GM23338 (cell line): ENCODE data around the gene TOGARAM1. TPM values are rescaled to one million over a fixed set of nuclear protein-coding genes. Genes with fewer than 3 reads are reported as not detected.

Experiments
- ATAC-seq: fragments of 200-7000 bp; cut with Tn5 transposase; 3 replicates; pipeline ENCODE4 v1.9.1; 2020
- DNase-seq: peaks from one replicate; pipeline ENCODE4 v3.0.0-alpha.2; 2015; ENCODE audit warnings: low spot score
- H2AFZ ChIP-seq: fragments of 200-600 bp; sonication (generic); 2 replicates; pipeline ENCODE4 v1.8.0; 2016; ENCODE audit warnings: antibody characterized with exemption, mild to moderate bottlenecking, moderate library complexity
- H3F3A ChIP-seq: fragments of 200-600 bp; sonication (generic); replicated peaks from 2 replicates; pipeline ENCODE4 v1.8.0; 2017; ENCODE audit warnings: antibody characterized with exemption, mixed run types, low read depth
- H3K27ac ChIP-seq: fragments of 200-600 bp; sonication (generic); 2 replicates; pipeline ENCODE4 v1.6.1; 2016; ENCODE audit warnings: low read depth
- H3K27me3 ChIP-seq: fragments of 200-600 bp; sonication (generic); 2 replicates; pipeline ENCODE4 v1.8.0; 2016; ENCODE audit warnings: mild to moderate bottlenecking, mixed run types, moderate library complexity; ENCODE audit not compliant: insufficient read depth
- H3K36me3 ChIP-seq: fragments of 200-600 bp; sonication (generic); 2 replicates; pipeline ENCODE4 v1.8.0; 2016; ENCODE audit warnings: mild to moderate bottlenecking; ENCODE audit not compliant: insufficient read depth
- H3K4me1 ChIP-seq: fragments of 200-600 bp; sonication (generic); 2 replicates; pipeline ENCODE4 v1.8.0; 2016; ENCODE audit warnings: mild to moderate bottlenecking, moderate library complexity; ENCODE audit not compliant: insufficient read depth
- H3K4me2 ChIP-seq: fragments of 200-600 bp; sonication (generic); 2 replicates; pipeline ENCODE4 v1.7.1; 2017; ENCODE audit warnings: mixed run types
- H3K4me3 ChIP-seq: fragments of 200-600 bp; sonication (generic); 2 replicates; pipeline ENCODE4 v1.6.1; 2016; ENCODE audit warnings: mixed run types
- H3K79me2 ChIP-seq: fragments of 200-600 bp; sonication (generic); replicated peaks from 2 replicates; pipeline ENCODE4 v1.8.0; 2017; ENCODE audit warnings: mild to moderate bottlenecking; ENCODE audit not compliant: insufficient read depth
- H3K9me2 ChIP-seq: fragments of 200-600 bp; sonication (generic); 2 replicates; pipeline ENCODE4 v1.8.0; 2017; ENCODE audit not compliant: insufficient read depth
- H4K20me1 ChIP-seq: fragments of 200-600 bp; sonication (generic); replicated peaks from 2 replicates; pipeline ENCODE4 v1.8.0; 2017; ENCODE audit warnings: mild to moderate bottlenecking; ENCODE audit not compliant: insufficient read depth
- H3K27ac Mint-ChIP-seq: 2 replicates; pipeline ENCODE4 v1.8.0; 2020; ENCODE audit warnings: inconsistent platforms, mild to moderate bottlenecking, moderate library complexity, mixed read lengths
- H3K27me3 Mint-ChIP-seq: 3 replicates; pipeline ENCODE4 v1.8.0; 2022; ENCODE audit warnings: low read depth, mild to moderate bottlenecking, moderate library complexity, mixed read lengths, inconsistent platforms; ENCODE audit not compliant: insufficient read depth, poor library complexity
- H3K36me3 Mint-ChIP-seq: 3 replicates; pipeline ENCODE4 v1.8.0; 2021; ENCODE audit warnings: low read depth, mild to moderate bottlenecking, inconsistent platforms, moderate library complexity, mixed read lengths
- H3K4me1 Mint-ChIP-seq: 3 replicates; pipeline ENCODE4 v1.8.0; 2020; ENCODE audit warnings: mild to moderate bottlenecking, inconsistent platforms, mixed read lengths
- H3K4me3 Mint-ChIP-seq: 3 replicates; pipeline ENCODE4 v1.8.0; 2021; ENCODE audit warnings: moderate library complexity, mild to moderate bottlenecking, inconsistent platforms, mixed read lengths
- H3K9me3 Mint-ChIP-seq: 3 replicates; pipeline ENCODE4 v1.8.0; 2020; ENCODE audit warnings: moderate library complexity, mild to moderate bottlenecking, inconsistent platforms, mixed read lengths
- CREB1 ChIP-seq: fragments of 250-450 bp; sonication (Bioruptor Pico); IDR thresholded peaks from 2 replicates; pipeline ENCODE4 v1.5.0; 2020; ENCODE audit warnings: low read depth, mild to moderate bottlenecking, moderate library complexity
- CTCF ChIP-seq, 2 experiments: fragments of 200-600 bp in 1 of 2; sonication (generic) in 1 of 2; conservative IDR thresholded peaks; 2 replicates each; pipeline versions ENCODE4 v1.5.1 to v1.6.1; 2016 to 2017; ENCODE audit warnings: antibody characterized with exemption in 2 of 2, low read depth in 2 of 2, mild to moderate bottlenecking in 2 of 2, moderate library complexity in 1 of 2
- ETS1 ChIP-seq: IDR thresholded peaks from 2 replicates; pipeline ENCODE4 v1.6.1; 2016; ENCODE audit warnings: antibody characterized with exemption
- EZH2 ChIP-seq: fragments of 200-600 bp; sonication (generic); IDR thresholded peaks from one replicate; pipeline ENCODE4 v1.8.0; 2017; ENCODE audit warnings: antibody characterized with exemption, mild to moderate bottlenecking, low read depth; ENCODE audit not compliant: unreplicated experiment
- EZH2phosphoT487 ChIP-seq: fragments of 200-600 bp; sonication (generic); IDR thresholded peaks from one replicate; pipeline ENCODE4 v1.8.1; 2018; ENCODE audit warnings: antibody characterized with exemption; ENCODE audit not compliant: unreplicated experiment
- JUNB ChIP-seq: IDR thresholded peaks from one replicate; pipeline ENCODE4 v1.6.1; 2016; ENCODE audit warnings: antibody characterized with exemption; ENCODE audit not compliant: unreplicated experiment
- NANOG ChIP-seq: IDR thresholded peaks from 2 replicates; pipeline ENCODE4 v1.6.1; 2016; ENCODE audit warnings: antibody characterized with exemption, borderline replicate concordance
- POLR2AphosphoS5 ChIP-seq: IDR thresholded peaks from 2 replicates; pipeline ENCODE4 v1.6.1; 2016; ENCODE audit warnings: antibody characterized with exemption, low read depth
- REST ChIP-seq: IDR thresholded peaks from one replicate; pipeline ENCODE4 v1.6.1; 2018; ENCODE audit warnings: antibody characterized with exemption; ENCODE audit not compliant: unreplicated experiment
- STAT1 ChIP-seq: IDR thresholded peaks from one replicate; pipeline ENCODE4 v1.6.1; 2016; ENCODE audit warnings: antibody characterized with exemption; ENCODE audit not compliant: unreplicated experiment
- ZNF114 ChIP-seq: fragments of 250-450 bp; sonication (Bioruptor Pico); IDR thresholded peaks from 2 replicates; pipeline ENCODE4 v1.5.0; 2020; ENCODE audit warnings: mild to moderate bottlenecking, moderate library complexity
- ZNF331 ChIP-seq: fragments of 250-450 bp; sonication (Bioruptor Pico); IDR thresholded peaks from 2 replicates; pipeline ENCODE4 v1.5.0; 2020; ENCODE audit warnings: low read depth, mild to moderate bottlenecking, moderate library complexity
- ZNF462 ChIP-seq: fragments of 250-450 bp; sonication (Bioruptor Pico); IDR thresholded peaks from 2 replicates; pipeline ENCODE4 v1.5.0; 2020; ENCODE audit warnings: mild to moderate bottlenecking, moderate library complexity
- polyA plus RNA-seq: library from polyadenylated mRNA; unstranded; fragments of >200 nt; fragmentation: Nextera tagmentation; extraction: Ambion mirVana; gene quantifications from 2 replicates; pipeline ENCODE4 v1.2.1, GENCODE V29; 2016
- total RNA-seq: library from RNA; depleted of rRNA; stranded (reverse); fragments of >200 nt; shearing (Covaris generic); gene quantifications from 2 replicates; pipeline ENCODE4 v1.2.3, GENCODE V29; 2014

Gene TOGARAM1
- total and polyA plus RNA-seq, 2 experiments from 2014 or later: 9.6 to 9.8 TPM

GRCh38 chr14:44935155-44935554 is 26.8 kb upstream of the TOGARAM1 start:
- Histone ChIP-seq H3K36me3 (peaks cover 6% of the 10 kb centered on the region; the same call in 1 of the 2 replicates), H4K20me1 (no peaks in the 10 kb centered on the region), H3K4me3 (no peak overlapping the region), H3F3A (no peaks in the 10 kb centered on the region), H3K27me3 (no peaks in the 10 kb centered on the region), H3K4me1 (no peaks in the 10 kb centered on the region), H3K79me2 (0 out of 2 replicates have a peak, but pooled peaks cover 3% of the 10 kb centered on the region), H3K4me2 (no peak overlapping the region), H3K27ac (no peak overlapping the region), H3K9me2 (no peaks in the 10 kb centered on the region), H2AFZ (no peak overlapping the region)
- Mint-ChIP-seq H3K36me3 (peaks cover 26% of the 10 kb centered on the region), H3K4me1 (no peaks in the 10 kb centered on the region; the same call in 2 of the 3 replicates), H3K27me3 (peaks cover 2% of the 10 kb centered on the region), H3K9me3 (peaks cover 2% of the 10 kb centered on the region; the same call in 1 of the 3 replicates), H3K27ac (no peak overlapping the region), H3K4me3 (no peak overlapping the region)
- DNase-seq (no peak), ATAC-seq (no peak)
- TF ChIP-seq REST: no peak
- no peak for TF ChIP-seq EZH2
- no peak for TF ChIP-seq EZH2phosphoT487
- no peak for TF ChIP-seq ETS1
- no peak for TF ChIP-seq JUNB
- no peak for TF ChIP-seq STAT1
- TF ChIP-seq ZNF462 (CRISPR knock-in tag): no peak
- TF ChIP-seq ZNF331 (CRISPR knock-in tag): no peak
- TF ChIP-seq POLR2AphosphoS5: no peak
- TF ChIP-seq NANOG: no peak
- TF ChIP-seq ZNF114: no peak
- no peak for TF ChIP-seq CTCF (conservative IDR thresholded peaks at IDR 0.05; ENCODE audit: low read depth in 2 of 2)
- TF ChIP-seq CREB1 (CRISPR knock-in tag): no peak
